Esophagus mucosa (tissue), 1 donor: Measurements from ENCODE around the gene PSRC1. TPM values are rescaled to one million over a fixed set of nuclear protein-coding genes. Genes with fewer than 3 reads are reported as not detected.

Source experiments
- ATAC-seq: fragments of 200-7000 bp; cut with Tn5 transposase; one replicate; pipeline ENCODE4 v1.9.1; 2020
- total RNA-seq: library from RNA; stranded (reverse); gene quantifications from one replicate; pipeline ENCODE4 v1.2.4, GENCODE V29; 2023
- donor health status: DM: yes; HTN: yes; CAD: no.

PSRC1 gene
- total RNA-seq, 1 donor from 2014 or later, result 10.9 TPM

DNA sequence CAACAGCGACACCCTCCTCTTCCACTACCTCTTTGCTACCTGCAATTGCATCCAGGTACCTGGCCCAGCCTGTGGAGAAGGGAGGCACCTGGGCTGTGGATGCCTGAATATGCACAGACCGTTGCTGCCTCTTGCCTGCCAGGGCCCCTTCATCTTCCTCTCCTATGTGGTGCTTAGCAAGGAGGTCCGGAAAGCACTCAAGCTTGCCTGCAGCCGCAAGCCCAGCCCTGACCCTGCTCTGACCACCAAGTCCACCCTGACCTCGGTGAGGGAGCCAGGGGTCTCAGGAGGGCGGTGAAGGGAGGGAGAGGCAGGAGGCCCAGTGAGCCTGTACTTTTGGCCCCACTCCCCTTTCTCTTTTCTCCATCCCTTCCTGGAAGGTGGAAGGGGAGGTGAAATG, 11.5 kb downstream of the PSRC1 start:
- ATAC-seq, result no peak

- no peak for ATAC-seq
Observed at GRCh38 chr1:109270623-109271317, 12.2 kb downstream of the PSRC1 start.

GRCh38 chr1:109269981-109270622, 12.8 kb downstream of the PSRC1 start:
- no peak for ATAC-seq

- ATAC-seq, result no peak
Observed at GRCh38 chr1:109269212-109269980, 13.5 kb downstream of the PSRC1 start.

DNA sequence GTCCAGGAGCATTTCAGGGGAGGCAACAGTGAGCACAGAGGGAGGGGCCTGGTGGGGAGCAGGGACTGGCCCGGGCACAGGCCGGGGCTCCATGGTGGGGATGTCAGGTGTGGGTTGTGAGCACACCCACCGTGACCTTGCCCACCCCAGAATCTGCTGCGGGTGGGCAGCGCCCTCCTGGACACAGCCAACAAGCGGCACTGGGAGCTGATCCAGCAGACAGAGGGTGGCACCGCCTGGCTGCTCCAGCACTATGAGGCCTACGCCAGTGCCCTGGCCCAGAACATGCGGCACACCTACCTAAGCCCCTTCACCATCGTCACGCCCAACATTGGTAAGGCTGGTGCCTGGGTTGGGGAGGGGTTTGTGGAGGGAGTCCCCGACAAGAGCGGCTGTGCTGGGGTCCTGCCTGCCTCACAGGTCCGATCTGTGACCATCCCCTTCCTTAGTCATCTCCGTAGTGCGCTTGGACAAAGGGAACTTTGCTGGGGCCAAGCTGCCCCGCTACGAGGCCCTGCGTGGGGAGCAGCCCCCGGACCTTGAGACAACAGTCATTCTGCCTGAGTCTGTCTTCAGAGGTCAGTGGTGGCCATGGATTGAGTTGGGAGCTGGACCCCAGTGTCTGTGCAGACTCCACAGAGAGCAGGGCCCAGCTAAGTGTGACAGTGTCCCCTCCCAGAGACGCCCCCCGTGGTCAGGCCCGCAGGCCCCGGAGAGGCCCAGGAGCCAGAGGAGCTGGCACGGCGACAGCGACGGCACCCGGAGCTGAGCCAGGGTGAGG, 14.3 kb downstream of the PSRC1 start:
- ATAC-seq, result no peak

GRCh38 chr1:109267743-109268300, 15.1 kb downstream of the PSRC1 start:
- peak; percentile 11 for ATAC-seq

DNA sequence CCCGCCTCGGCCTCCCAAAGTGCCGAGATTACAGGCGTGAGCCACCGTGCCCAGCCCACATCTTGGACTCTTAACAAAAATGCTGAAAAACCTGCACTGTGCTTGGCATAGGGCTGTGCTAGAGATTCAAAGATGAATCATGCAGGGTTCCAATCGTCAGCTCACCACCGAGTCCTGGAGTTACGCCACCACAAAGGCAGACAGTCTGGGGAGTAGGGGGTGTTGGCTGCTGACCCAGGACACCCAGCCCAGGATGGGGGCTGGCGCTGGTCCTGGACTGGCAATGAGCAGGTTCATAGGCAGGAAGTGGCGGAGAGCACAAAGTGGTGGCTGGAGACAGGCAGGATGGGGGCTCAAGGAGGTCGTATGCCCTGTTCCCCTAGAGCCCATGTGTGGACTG, 16.0 kb downstream of the PSRC1 start:
- peak; percentile 54 for ATAC-seq

GRCh38 chr1:109265741-109266330, 17.1 kb downstream of the PSRC1 start:
- no peak for ATAC-seq

DNA sequence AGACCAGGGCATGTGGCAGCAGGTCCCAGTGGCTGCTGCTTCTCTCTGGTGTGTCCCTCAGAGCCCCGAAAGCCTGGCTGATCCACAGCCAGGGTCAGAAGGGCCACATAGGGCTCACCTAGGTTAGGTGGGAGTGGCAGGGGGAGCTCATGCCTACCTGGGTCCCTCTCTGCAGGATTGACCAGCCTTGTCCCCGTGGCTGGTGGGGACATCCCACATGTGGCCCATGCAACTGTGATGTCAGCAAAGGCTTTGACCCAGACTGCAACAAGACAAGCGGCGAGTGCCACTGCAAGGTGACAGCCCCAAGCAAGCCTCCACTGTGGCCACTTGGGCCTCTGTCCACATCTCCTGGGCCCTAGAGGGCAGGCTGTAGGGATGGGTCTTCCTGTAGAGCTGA, 17.9 kb downstream of the PSRC1 start:
- ATAC-seq, result no peak

DNA sequence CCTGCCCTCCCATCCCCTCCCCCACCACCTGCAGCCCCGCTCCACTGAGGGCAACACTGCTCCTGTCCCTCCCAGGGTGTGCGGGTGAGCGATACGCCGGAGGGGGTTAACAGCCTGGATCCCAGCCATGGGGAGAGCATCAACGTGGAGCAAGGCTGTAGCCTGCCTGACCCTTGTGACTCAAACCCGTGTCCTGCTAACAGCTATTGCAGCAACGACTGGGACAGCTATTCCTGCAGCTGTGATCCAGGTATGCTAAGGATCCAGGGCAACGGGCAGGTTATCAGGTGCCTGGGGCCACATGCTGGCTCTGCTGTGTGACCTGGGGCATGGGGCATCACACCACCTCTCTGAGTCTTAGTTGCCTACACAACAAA, 18.6 kb downstream of the PSRC1 start:
- no peak for ATAC-seq

- ATAC-seq, result peak; percentile 79
Observed at GRCh38 chr1:109263597-109264378, 19.2 kb downstream of the PSRC1 start.

GRCh38 chr1:109263234-109263596, 19.7 kb downstream of the PSRC1 start:
- peak; percentile 89 for ATAC-seq

DNA sequence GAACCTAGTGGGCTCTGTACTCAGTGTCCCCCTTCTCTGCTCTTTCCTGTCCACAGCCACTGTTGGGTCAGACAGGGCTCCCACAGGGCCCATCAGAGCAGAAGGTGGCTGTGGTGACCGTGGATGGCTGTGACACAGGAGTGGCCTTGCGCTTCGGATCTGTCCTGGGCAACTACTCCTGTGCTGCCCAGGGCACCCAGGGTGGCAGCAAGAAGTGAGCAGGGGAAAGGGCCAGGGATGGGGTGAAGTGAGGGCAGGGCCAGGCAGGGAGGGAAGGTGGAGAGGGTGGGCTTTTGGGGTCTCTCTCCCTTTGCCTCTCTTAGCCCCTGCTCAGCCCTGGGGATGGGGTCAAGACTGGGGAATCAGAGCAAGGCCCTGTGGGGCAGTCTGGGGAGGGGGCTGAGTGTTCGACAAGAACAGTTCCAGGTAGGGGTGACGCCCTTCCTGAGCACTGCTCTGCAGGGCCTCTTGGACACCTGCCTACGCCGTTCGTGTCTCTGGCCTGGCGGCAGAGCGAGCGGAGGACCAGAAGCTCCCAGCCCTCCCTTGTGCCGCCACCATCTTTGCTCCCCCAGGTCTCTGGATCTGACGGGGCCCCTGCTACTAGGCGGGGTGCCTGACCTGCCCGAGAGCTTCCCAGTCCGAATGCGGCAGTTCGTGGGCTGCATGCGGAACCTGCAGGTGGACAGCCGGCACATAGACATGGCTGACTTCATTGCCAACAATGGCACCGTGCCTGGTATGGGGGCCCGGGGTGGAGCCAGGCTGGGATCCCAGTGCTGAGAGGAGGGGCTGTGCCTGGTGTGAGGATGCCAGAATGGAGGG, 20.5 kb downstream of the PSRC1 start:
- ATAC-seq, result no peak

DNA sequence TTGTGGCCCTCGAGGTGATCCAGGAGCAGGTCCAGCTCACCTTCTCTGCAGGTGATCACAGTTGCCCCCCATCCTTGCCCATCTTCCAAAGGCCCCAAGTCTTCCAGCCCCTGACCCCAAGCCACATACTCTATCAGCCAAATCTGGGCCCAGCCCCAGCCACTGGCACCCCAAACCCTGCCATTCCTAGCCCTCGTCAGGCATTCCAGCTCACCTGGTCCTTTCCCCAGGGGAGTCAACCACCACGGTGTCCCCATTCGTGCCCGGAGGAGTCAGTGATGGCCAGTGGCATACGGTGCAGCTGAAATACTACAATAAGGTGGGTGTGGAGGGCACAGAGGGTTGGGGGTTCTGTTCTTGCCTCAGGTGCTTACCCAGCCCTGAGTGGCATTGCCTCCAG, 21.4 kb downstream of the PSRC1 start:
- no peak for ATAC-seq

DNA sequence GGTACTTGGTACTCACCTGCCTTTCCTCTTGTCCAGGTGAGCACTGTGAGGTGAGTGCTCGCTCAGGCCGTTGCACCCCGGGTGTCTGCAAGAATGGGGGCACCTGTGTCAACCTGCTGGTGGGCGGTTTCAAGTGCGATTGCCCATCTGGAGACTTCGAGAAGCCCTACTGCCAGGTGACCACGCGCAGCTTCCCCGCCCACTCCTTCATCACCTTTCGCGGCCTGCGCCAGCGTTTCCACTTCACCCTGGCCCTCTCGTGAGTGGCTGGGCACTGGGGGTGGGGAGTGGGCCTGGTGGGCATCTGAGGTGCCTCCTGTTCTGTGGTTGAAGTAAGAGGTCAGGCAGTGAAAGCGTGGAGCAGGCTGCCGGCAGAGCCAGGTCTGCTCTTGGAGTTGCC, 21.9 kb downstream of the PSRC1 start:
- ATAC-seq, result no peak

DNA sequence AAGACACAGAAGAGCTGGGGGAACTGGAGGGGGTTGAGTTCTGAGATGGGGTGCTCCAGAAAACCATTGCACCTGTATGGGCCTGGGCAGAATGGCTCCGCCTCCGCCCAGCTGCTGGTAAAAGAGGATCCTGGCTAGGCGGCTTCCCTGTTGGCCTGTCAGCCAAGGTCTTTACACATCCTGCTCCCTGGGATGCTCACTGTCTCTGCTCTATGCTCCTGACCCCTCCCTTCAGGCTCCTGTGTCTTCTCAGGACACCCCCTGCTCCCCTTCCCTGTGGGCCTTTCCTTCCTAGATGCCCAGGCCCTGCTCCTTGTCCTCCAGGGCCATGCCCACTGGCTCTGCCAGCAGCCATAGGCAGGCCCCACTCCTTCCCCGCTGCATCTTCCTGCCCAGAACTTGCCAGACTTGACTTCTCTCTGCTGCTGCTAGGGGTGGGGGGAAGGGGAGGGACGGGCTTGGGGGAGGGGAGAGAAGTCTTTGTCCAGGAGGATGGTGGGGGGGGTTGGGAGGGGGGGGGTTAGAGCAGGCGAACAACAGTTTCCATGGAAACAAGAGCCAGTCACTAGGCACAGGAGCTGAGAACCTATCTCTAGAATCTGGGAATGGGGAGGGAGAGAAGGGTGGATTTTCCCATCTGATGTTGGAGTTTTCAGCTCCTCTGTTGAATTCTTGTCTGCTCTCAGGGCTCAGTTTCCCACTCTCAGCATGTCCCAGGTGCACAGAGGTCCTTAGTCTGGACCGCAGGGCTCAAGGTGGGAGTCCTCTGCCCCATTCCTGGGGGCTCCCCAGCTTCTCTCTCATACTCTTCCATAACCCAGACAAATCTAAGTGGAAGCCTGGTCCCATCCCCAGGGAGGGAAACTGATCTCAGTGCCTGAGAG, 23.0 kb downstream of the PSRC1 start:
- ATAC-seq, result no peak

- no peak for ATAC-seq
Observed at GRCh38 chr1:109258481-109259466, 24.2 kb downstream of the PSRC1 start.
